Vagina (tissue), 2 donors: ENCODE results near the gene WFIKKN2. TPM values are rescaled to one million over a fixed set of nuclear protein-coding genes. Genes with fewer than 3 reads are reported as not detected.

Experiments
- DNase-seq, 2 donors: peaks; one replicate each; pipeline ENCODE4 v3.0.0-alpha.2; 2017; ENCODE audit errors: extremely low spot score in 2 of 2
- H3K27ac ChIP-seq: fragments of 200-600 bp; sonication (generic); one replicate; pipeline ENCODE4 v1.5.1; 2019
- H3K27me3 ChIP-seq: fragments of 200-600 bp; sonication (generic); one replicate; pipeline ENCODE4 v1.5.1; 2019
- H3K36me3 ChIP-seq, 2 donors: fragments of 200-600 bp; sonication (generic); one replicate each; pipeline ENCODE4 v1.5.1; 2017 to 2019
- H3K4me1 ChIP-seq: fragments of 200-600 bp; sonication (generic); one replicate; pipeline ENCODE4 v1.5.1; 2019
- H3K4me3 ChIP-seq, 2 donors: fragments of 200-600 bp; sonication (generic); 1 replicate in 1 of 2; 2 replicates in 1 of 2; pipeline ENCODE4 v1.5.1; 2016 to 2019
- H3K9me3 ChIP-seq: fragments of 200-600 bp; sonication (generic); one replicate; pipeline ENCODE4 v1.5.1; 2019
- POLR2A ChIP-seq, 2 donors: fragments of 450-650 bp; IDR thresholded peaks; one replicate each; pipeline ENCODE4 v1.6.1; 2017; ENCODE audit warnings: antibody characterized with exemption in 2 of 2, mild to moderate bottlenecking in 2 of 2, moderate library complexity in 2 of 2
- POLR2AphosphoS5 ChIP-seq, 2 donors: sonication (generic); formaldehyde crosslinking; IDR thresholded peaks; one replicate each; pipeline ENCODE4 v1.9.0; 2017; ENCODE audit warnings: antibody characterized with exemption in 2 of 2, mild to moderate bottlenecking in 2 of 2, low read depth in 1 of 2; ENCODE audit not compliant: insufficient read depth in 1 of 2
- intact Hi-C: fragments of 100-400 bp; cut with DNase I; formaldehyde crosslinking; loops from one replicate; pipeline ENCODE4 v1.15.1; 2023
- total RNA-seq: library from RNA; depleted of rRNA; stranded (reverse); fragments of >200 nt; gene quantifications from one replicate; pipeline ENCODE4 v1.2.3, GENCODE V29; 2016
- TF ChIP-seq, protein P1 (sequence below), 3 experiments: fragments of 450-650 bp in 2 of 3; fragments of 200-600 bp in 1 of 3; sonication (generic) in 1 of 3; IDR thresholded peaks; one replicate each; pipeline ENCODE4 v1.5.1; 2017 to 2019; ENCODE audit warnings: antibody characterized with exemption in 3 of 3, mild to moderate bottlenecking in 2 of 3, moderate library complexity in 2 of 3

Gene WFIKKN2
- total RNA-seq, 1 donor from 2014 or later, result 0.49 TPM

DNA sequence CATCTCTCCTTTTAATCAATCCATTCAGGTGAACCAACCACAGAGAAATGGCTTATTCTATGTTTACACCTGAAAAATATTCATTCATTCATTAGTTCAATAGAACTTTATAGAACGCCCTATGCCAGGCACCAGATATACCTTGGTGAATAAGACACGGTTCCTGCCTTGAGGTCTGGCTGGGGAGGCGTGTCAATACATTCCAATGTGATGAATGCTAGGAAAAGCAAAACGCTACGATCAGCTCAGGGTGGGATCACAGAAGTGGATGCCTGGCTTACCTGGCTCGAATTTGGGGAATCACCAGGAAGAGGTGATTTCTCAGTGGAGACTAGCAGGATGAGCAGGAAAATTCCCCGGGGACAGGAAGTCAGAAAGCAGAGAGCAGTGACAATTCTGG lies 17.5 kb upstream of the WFIKKN2 start:
- no peaks in the 10 kb centered on the region for H3K9me3 ChIP-seq
- no peaks in the 10 kb centered on the region for H3K27me3 ChIP-seq
- H3K4me1 ChIP-seq, result peaks cover 7% of the 10 kb centered on the region
- no peak overlapping the region for H3K27ac ChIP-seq
- H3K4me3 ChIP-seq, result no peak overlapping the region
- no peak for DNase-seq
- intact Hi-C loops, result no loop called here
- H3K36me3 ChIP-seq, result no peaks in the 10 kb centered on the region
- TF ChIP-seq, protein P1, sequence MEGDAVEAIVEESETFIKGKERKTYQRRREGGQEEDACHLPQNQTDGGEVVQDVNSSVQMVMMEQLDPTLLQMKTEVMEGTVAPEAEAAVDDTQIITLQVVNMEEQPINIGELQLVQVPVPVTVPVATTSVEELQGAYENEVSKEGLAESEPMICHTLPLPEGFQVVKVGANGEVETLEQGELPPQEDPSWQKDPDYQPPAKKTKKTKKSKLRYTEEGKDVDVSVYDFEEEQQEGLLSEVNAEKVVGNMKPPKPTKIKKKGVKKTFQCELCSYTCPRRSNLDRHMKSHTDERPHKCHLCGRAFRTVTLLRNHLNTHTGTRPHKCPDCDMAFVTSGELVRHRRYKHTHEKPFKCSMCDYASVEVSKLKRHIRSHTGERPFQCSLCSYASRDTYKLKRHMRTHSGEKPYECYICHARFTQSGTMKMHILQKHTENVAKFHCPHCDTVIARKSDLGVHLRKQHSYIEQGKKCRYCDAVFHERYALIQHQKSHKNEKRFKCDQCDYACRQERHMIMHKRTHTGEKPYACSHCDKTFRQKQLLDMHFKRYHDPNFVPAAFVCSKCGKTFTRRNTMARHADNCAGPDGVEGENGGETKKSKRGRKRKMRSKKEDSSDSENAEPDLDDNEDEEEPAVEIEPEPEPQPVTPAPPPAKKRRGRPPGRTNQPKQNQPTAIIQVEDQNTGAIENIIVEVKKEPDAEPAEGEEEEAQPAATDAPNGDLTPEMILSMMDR (IDR thresholded peaks at IDR 0.05), result no peak
- TF ChIP-seq POLR2A (IDR thresholded peaks at IDR 0.05) (no peak), POLR2AphosphoS5 (IDR thresholded peaks at IDR 0.05; ENCODE audit: insufficient read depth in 1 of 2, low read depth in 1 of 2) (no peak)

DNA sequence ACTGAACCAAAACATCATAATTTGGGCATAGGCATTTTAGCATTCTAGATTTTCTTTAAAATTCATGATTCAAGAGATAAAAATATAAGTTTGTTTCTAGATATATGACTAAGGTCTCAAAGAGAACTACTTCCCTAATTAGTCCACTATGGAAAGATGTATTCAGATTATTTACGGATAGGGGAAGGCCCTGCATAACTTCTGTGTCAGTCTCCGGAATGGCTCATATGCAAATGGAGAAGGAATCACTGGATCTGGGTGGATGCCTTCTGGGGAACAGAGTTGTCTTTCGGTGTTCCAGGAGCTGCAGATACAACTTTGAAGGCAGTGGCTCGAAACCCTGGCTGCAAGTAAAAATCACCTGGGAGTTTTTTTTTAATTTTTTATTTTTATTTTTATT lies 17.1 kb upstream of the WFIKKN2 start:
- intact Hi-C loops, result no loop called here

DNA sequence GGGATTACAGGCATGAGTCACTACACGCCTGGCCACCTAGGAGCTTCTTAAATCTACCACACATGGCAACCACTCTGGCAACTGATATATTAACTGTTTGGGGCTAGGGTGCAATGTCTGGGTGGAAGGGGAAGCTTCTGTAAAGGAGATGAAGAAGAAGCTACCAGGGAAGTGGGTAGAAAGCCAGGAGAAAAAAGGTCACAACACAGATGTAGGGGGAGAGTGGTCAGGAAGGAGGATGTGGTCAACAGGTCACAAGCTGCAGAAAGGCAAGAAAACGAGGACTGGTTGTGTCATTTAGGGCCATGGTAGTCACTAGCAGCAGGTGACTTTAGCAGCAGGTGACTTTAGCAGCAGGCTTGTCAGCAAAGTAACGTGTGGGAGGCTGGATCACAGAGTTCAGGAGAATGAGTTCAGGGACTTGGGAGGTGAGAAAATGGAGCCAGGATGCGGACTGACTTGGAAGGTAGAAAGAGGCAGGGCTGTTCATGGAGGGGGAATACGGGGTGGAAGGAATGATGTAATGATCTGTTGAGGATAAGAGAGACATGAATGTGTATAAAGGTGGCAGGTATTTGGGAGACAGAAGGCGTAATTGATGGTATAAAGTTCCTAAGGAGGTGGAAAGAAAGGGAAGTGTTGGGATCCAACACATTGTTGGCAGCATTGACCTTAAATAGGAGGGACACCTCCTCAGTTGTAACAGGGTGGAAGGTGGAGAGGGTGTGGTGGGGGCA lies 16.3 kb upstream of the WFIKKN2 start:
- Histone ChIP-seq H3K27me3 (no peaks in the 10 kb centered on the region), H3K9me3 (no peaks in the 10 kb centered on the region), H3K27ac (no peak overlapping the region), H3K4me1 (peaks cover 7% of the 10 kb centered on the region), H3K36me3 (no peaks in the 10 kb centered on the region), H3K4me3 (no peak overlapping the region)
- no peak for DNase-seq
- intact Hi-C loops, result no loop called here
- TF ChIP-seq POLR2AphosphoS5 (IDR thresholded peaks at IDR 0.05; ENCODE audit: insufficient read depth in 1 of 2, low read depth in 1 of 2) (no peak), POLR2A (IDR thresholded peaks at IDR 0.05) (no peak)
- TF ChIP-seq, protein P1 (IDR thresholded peaks at IDR 0.05), result no peak

More for the DNA sequence above, 17.1 kb upstream of the WFIKKN2 start:
- TF ChIP-seq, protein P1 (IDR thresholded peaks at IDR 0.05), result no peak
- no peak for TF ChIP-seq POLR2AphosphoS5 (IDR thresholded peaks at IDR 0.05; ENCODE audit: insufficient read depth in 1 of 2, low read depth in 1 of 2)
- no peak for TF ChIP-seq POLR2A (IDR thresholded peaks at IDR 0.05)
- Histone ChIP-seq H3K27me3 (no peaks in the 10 kb centered on the region), H3K27ac (no peak overlapping the region), H3K36me3 (no peaks in the 10 kb centered on the region), H3K4me1 (peaks cover 7% of the 10 kb centered on the region), H3K4me3 (no peak overlapping the region), H3K9me3 (no peaks in the 10 kb centered on the region)
- no peak for DNase-seq

DNA sequence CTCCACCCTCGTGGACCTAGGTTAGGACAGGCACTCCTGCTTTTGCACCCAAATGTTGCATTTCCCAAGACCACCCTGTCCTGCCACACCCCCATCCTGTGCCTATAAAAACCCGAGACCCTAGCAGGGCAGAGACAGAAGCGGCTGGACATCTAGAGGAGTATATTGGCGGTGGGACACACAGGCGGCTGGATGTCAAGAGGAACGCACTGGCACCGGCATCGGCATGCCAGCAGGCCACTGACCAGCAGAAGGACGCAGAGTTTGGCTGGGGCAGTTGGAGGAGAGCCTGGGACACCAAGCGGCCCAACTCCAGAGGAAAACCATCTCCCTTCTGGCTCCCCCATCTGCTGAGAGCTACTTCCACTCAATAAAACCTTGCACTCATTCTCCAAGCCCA lies 14.7 kb upstream of the WFIKKN2 start:
- no peak overlapping the region for H3K4me3 ChIP-seq
- intact Hi-C loops, result no loop called here
- H3K36me3 ChIP-seq, result no peaks in the 10 kb centered on the region
- TF ChIP-seq, protein P1 (IDR thresholded peaks at IDR 0.05), result no peak
- no peak for TF ChIP-seq POLR2A (IDR thresholded peaks at IDR 0.05)
- no peak for DNase-seq
- no peaks in the 10 kb centered on the region for H3K27me3 ChIP-seq
- no peak overlapping the region for H3K27ac ChIP-seq
- H3K4me1 ChIP-seq, result peaks cover 7% of the 10 kb centered on the region
- H3K9me3 ChIP-seq, result no peaks in the 10 kb centered on the region

DNA sequence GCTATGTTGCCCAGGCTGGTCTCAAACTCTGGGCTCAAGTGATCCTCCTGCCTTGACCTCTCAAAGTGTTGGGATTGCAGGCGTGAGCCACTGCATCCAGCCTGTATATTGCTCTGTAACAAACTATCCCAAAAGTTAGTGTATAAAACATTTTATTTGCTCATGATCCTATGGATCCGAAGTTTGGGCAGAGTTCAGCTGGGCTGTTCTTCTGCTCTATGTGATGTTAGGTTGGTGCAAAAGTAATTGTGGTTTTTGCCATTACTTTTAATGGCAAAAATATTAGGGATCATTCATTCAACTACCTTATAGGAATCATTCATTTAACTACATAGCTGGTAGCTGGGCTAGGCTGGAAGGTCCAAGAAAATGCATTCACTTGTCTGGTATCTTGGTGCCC lies 12.8 kb upstream of the WFIKKN2 start:
- Histone ChIP-seq H3K9me3 (no peaks in the 10 kb centered on the region), H3K27me3 (no peaks in the 10 kb centered on the region), H3K36me3 (no peaks in the 10 kb centered on the region), H3K4me1 (peaks cover 1% of the 10 kb centered on the region), H3K4me3 (no peak overlapping the region), H3K27ac (no peak overlapping the region)
- no peak for DNase-seq
- TF ChIP-seq POLR2AphosphoS5 (IDR thresholded peaks at IDR 0.05; ENCODE audit: insufficient read depth in 1 of 2, low read depth in 1 of 2), result no peak
- TF ChIP-seq, protein P1 (IDR thresholded peaks at IDR 0.05), result no peak
- TF ChIP-seq POLR2A (IDR thresholded peaks at IDR 0.05), result no peak
- intact Hi-C loops, result no loop called here
